OCI-LY7 (cell line): ENCODE data around the gene CPNE4.

Source experiments
- CTCF ChIP-seq: fragments of 200-600 bp; sonication (generic); conservative IDR thresholded peaks from 2 replicates; pipeline ENCODE4 v1.5.1; 2014; ENCODE audit warnings: mild to moderate bottlenecking, antibody characterized with exemption, low read length, moderate library complexity, mixed read lengths
- EZH2phosphoT487 ChIP-seq: fragments of 200-600 bp; sonication (generic); IDR thresholded peaks from 2 replicates; pipeline ENCODE4 v1.6.1; 2018; ENCODE audit warnings: low read depth, borderline replicate concordance, mild to moderate bottlenecking, mixed run types, antibody characterized with exemption, low read length, moderate library complexity, mixed read lengths

DNA sequence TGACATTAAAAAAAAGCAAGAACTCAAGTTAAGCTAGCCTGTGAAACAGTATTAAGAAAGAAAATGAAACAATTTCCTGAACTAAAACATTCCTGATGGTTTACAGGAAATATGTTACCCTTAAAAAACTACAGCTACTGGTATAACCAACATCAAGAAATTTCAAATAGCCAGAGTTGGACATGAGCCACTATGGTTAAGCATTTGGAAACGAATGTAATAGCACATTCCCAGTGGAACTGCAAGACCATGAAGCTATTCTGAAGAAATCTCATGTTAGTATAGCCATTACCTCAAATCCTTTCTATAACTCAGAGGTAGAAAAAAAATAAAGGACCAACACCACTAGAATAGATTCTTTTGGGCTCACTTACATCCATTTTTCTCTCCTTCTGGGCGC lies 30.2 kb downstream of the CPNE4 start:
- TF ChIP-seq CTCF (no peak), EZH2phosphoT487 (no peak)
